ENCODE measurements around the gene SCAMP1.

Gene SCAMP1

GRCh38 chr5:78515670-78516069, 155.3 kb downstream of the SCAMP1 start:
- DNase-seq: no peak

DNA sequence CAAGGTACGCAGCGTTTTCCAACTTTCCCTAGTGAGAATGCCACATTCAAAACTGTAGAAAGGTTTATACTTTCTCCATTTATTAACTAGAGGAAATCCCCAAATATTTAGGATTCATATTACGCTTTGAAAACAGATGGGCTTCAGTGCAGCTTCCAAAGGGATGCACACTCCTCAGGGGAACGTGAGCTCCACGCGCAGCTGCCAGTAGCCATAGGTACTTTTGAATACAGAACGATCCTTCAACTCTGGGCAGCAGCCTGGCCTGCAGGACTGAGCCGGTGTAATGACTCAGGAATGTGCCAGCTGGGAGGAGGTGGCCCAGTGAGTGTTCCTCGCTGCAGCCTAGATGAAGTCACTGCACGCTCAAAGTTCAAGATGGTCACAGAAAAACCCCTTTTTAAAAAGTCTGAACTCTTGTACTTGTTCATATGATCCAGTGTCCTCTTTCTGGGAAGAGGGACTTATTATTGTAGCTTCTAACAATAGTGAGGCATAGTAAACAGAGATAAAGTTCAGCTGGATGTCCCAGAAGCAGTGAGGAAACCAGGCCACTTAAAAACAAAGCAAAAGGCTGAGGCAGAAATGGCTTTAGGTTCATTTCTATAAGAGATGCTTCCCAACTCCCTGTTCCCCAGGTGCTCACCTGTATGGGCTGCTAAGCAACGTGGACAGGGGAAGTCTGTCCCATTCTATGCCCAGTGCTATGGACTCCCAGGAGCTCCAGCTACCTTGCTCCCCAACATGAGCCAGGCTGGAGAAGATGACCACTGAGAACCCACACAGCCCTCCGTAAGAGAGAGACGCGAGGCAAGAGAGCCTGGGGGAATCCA, 158.2 kb downstream of the SCAMP1 start:
- DNase-seq: no peak

GRCh38 chr5:78519198-78519941, 159.0 kb downstream of the SCAMP1 start:
- DNase-seq: no peak

- DNase-seq: no peak
Observed at GRCh38 chr5:78521455-78521854, 161.0 kb downstream of the SCAMP1 start.

DNA sequence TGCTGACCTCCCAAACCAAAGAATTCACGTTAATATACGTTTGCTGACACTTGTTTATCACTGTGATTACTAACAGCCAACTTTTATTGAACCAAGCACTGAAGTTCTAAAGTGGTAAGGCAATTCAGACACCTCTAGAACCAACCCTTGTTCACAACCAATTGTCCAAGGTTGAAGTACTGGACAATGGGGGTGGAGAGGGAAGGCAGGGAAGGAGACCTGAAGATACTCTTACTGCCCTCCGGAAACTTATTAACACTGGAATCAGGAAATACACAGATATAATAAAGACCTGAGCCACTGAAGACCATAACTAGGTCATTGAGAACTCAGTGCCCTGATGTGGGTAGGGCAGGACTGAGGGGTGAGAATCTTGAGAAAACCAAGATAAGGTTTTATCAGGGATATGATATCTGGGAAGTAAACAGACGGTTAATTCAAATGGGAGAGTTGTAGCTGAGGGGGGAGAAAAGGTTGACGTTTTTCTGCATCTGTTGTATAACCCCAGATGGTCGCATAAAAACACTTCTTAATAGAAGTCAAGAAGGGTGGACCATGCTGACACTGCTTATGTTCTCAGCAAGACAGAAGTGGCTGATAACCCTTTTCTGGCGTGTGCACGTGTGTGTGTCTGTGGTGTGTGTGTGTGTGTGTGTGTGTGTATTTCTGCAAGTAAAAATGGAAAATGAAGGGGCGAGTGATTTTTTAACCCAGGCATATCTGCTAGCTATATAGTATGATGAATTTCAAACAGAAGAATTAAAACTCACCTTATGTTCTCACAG, 162.3 kb downstream of the SCAMP1 start:
- DNase-seq: no peak

- no peak for DNase-seq
Observed at GRCh38 chr5:78523314-78524193, 163.1 kb downstream of the SCAMP1 start.

- no peak for DNase-seq
Observed at GRCh38 chr5:78526049-78526525, 165.7 kb downstream of the SCAMP1 start.

- DNase-seq: no peak
Observed at GRCh38 chr5:78527054-78527859, 166.8 kb downstream of the SCAMP1 start.

- no peak for DNase-seq
Observed at GRCh38 chr5:78527925-78528324, 167.5 kb downstream of the SCAMP1 start.

Measured in stimulated activated CD4-positive, alpha-beta T cell treated with anti-CD3 and anti-CD28 coated beads, Interleukin-2, amount 100 ng/mL, for 24 hours (primary cell).